Stimulated activated naive B cell treated with anti-CD40 and anti-IgM and Interleukin-4, amounts not matched to agents 10 μg/mL and 1 μg/mL and 100 μg/mL, for 72 hours (primary cell): ENCODE measurements around the gene EHD4.
A peak's percentile ranks its signal among the peaks of the same experiment; 100 is the strongest.

Experiments
- ATAC-seq, 2 donors: fragments of 150-1000 bp; cut with Tn5 transposase; replicated peaks; 2 replicates each; pipeline ENCODE4 v1.10.0; 2021; ENCODE audit warnings: moderate library complexity in 1 of 2
- DNase-seq: peaks from one replicate; pipeline ENCODE4 v3.0.0; 2021
- H3K27ac Mint-ChIP-seq: one replicate; pipeline ENCODE4 v1.8.0; 2022; ENCODE audit warnings: mild to moderate bottlenecking, mixed read lengths
- H3K27me3 Mint-ChIP-seq, 2 donors: one replicate each; pipeline ENCODE4 v1.8.0; 2022; ENCODE audit warnings: mixed read lengths in 2 of 2
- H3K36me3 Mint-ChIP-seq, 2 donors: one replicate each; pipeline ENCODE4 v1.8.0; 2022; ENCODE audit warnings: mixed read lengths in 2 of 2, mild to moderate bottlenecking in 1 of 2
- H3K4me1 Mint-ChIP-seq, 2 donors: one replicate each; pipeline ENCODE4 v1.8.0; 2022; ENCODE audit warnings: mixed read lengths in 2 of 2, mild to moderate bottlenecking in 1 of 2
- H3K4me3 Mint-ChIP-seq, 2 donors: one replicate each; pipeline ENCODE4 v1.8.0; 2022; ENCODE audit warnings: mild to moderate bottlenecking in 2 of 2, mixed read lengths in 2 of 2, moderate library complexity in 1 of 2
- H3K9me3 Mint-ChIP-seq, 2 donors: one replicate each; pipeline ENCODE4 v1.8.0; 2022; ENCODE audit warnings: mixed read lengths in 2 of 2, mild to moderate bottlenecking in 1 of 2

Gene EHD4

GRCh38 chr15:41949401-41950126 lies 22.8 kb downstream of the EHD4 start:
- Mint-ChIP-seq H3K27me3 (no peaks in the 10 kb centered on the region), H3K36me3 (peaks cover 39 to 40% of the 10 kb centered on the region in 2 donors), H3K4me3 (no peak overlapping the region), H3K9me3 (no peaks in the 10 kb centered on the region), H3K4me1 (peaks cover 3 to 16% of the 10 kb centered on the region in 2 donors), H3K27ac (no peak overlapping the region)
- DNase-seq (no peak), ATAC-seq (no peak)

- Mint-ChIP-seq H3K27me3 (no peaks in the 10 kb centered on the region), H3K27ac (no peak overlapping the region), H3K4me1 (peaks cover 3 to 16% of the 10 kb centered on the region in 2 donors), H3K9me3 (no peaks in the 10 kb centered on the region), H3K36me3 (peaks cover 45 to 48% of the 10 kb centered on the region in 2 donors), H3K4me3 (no peak overlapping the region)
- DNase-seq (no peak), ATAC-seq (no peak)
Observed at GRCh38 chr15:41948490-41948889, 23.9 kb downstream of the EHD4 start.

GRCh38 chr15:41946970-41947369 lies 25.4 kb downstream of the EHD4 start:
- peaks cover 3 to 16% of the 10 kb centered on the region in 2 donors for H3K4me1 Mint-ChIP-seq
- H3K4me3 Mint-ChIP-seq: no peak overlapping the region
- H3K9me3 Mint-ChIP-seq: no peaks in the 10 kb centered on the region
- no peaks in the 10 kb centered on the region for H3K27me3 Mint-ChIP-seq
- DNase-seq (no peak), ATAC-seq (no peak)
- peaks cover 44 to 50% of the 10 kb centered on the region in 2 donors for H3K36me3 Mint-ChIP-seq
- no peak overlapping the region for H3K27ac Mint-ChIP-seq

- H3K9me3 Mint-ChIP-seq: no peaks in the 10 kb centered on the region
- DNase-seq (no peak), ATAC-seq (no peak)
- peaks cover 43 to 53% of the 10 kb centered on the region in 2 donors for H3K36me3 Mint-ChIP-seq
- H3K27ac Mint-ChIP-seq: no peak overlapping the region
- H3K27me3 Mint-ChIP-seq: no peaks in the 10 kb centered on the region
- H3K4me1 Mint-ChIP-seq: peaks cover 3 to 16% of the 10 kb centered on the region in 2 donors
- no peak overlapping the region for H3K4me3 Mint-ChIP-seq
Observed at GRCh38 chr15:41945731-41946130, 26.6 kb downstream of the EHD4 start.

DNA sequence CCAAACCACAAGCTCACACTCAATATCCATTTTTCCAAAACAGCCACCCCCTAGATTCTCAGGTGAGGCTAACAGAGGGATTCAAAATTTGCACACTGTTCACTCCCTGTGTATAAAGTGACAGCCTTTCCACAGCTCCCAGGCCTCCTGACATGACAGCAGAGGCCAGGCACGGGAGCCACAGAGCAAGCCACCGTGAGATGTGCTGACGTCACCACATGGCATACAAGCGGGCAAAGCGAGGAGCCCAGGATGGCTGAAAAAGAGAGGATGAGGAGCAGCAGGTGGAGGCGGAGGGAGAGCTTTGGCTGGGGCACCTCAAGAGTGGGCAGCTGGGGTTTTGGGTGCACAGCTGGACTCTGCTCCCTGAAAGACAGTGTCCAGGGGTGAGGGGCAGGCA lies 27.1 kb downstream of the EHD4 start:
- H3K4me1 Mint-ChIP-seq: peaks cover 6 to 11% of the 10 kb centered on the region in 2 donors
- DNase-seq (no peak), ATAC-seq (no peak)
- peaks cover 45 to 53% of the 10 kb centered on the region in 2 donors for H3K36me3 Mint-ChIP-seq
- no peak overlapping the region for H3K4me3 Mint-ChIP-seq
- no peaks in the 10 kb centered on the region for H3K27me3 Mint-ChIP-seq
- no peaks in the 10 kb centered on the region for H3K9me3 Mint-ChIP-seq
- H3K27ac Mint-ChIP-seq: no peak overlapping the region

DNA sequence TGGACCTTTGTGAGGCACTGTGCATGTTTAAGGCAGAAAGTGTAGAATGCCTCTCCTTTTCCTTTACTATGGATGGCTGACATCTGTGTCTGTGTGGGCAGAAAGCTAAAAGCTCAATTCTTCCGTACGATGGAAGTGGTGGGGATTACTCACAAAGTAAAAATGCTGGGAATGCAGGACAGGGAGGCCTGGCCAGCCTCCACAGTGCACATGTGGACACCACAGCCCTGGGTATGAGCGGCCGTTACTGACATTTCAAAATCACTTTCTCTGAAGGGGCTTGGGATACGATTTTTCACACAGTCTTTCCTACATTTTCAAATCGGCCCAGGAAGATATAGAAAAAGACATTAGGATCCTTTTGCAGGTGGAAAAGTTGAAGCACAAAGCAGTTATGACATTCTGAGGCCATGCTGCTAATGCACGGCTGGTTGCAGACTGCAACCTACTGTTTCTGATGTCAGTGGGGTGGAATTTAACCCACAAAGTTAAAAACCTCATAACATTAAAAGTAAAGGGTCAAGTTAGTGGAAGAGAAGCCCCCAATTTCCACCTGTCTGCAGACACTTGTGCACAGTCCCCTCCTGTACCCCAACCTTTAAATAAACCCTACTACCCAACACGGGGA lies 27.9 kb downstream of the EHD4 start:
- Mint-ChIP-seq H3K27me3 (no peaks in the 10 kb centered on the region), H3K4me1 (peaks cover 6 to 11% of the 10 kb centered on the region in 2 donors), H3K27ac (no peak overlapping the region), H3K9me3 (no peaks in the 10 kb centered on the region), H3K36me3 (peaks cover 48 to 54% of the 10 kb centered on the region in 2 donors), H3K4me3 (no peak overlapping the region)
- DNase-seq (no peak), ATAC-seq (no peak)

DNA sequence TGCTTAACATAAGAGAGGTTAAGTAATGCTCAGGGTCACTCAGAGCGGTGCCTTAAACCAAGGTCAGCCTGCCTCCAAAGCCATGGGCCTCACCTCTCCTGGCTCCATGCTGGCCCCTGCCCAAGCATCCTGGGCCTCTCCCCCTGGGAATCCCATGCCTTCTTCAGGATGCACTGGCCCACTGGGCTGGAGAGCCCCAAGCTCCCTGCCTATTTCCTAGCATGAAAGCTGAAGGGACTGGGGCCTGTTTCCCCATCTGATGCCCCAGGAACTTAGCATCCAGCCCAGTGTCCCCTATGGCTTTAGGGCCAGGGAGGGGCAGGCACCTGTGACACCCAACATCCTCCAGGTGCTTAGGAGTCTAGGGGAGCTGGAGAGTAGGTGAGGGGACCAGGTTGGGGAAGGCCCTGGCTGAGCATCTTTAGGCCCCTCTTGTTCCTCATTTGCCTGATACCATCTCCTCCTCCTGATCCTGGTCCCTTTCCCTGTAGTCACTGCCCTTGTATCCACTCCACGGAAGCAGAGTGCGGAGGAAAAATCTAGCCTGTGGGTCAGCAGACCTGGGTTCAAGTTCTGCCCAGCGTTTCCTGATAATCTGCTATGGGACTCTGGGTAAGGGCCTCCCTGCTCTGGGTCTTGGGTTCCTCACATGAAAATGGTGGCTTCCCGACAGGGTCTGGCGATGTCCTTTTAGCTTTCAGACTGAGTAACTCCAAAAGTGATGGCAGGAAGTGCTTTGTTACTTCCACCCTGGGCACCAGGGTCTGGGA lies 28.6 kb downstream of the EHD4 start:
- H3K36me3 Mint-ChIP-seq: peaks cover 48 to 56% of the 10 kb centered on the region in 2 donors
- no peaks in the 10 kb centered on the region for H3K27me3 Mint-ChIP-seq
- ATAC-seq (no peak), DNase-seq (no peak)
- peaks cover 8 to 11% of the 10 kb centered on the region in 2 donors for H3K4me1 Mint-ChIP-seq
- no peak overlapping the region for H3K4me3 Mint-ChIP-seq
- H3K27ac Mint-ChIP-seq: no peak overlapping the region
- H3K9me3 Mint-ChIP-seq: no peaks in the 10 kb centered on the region

DNA sequence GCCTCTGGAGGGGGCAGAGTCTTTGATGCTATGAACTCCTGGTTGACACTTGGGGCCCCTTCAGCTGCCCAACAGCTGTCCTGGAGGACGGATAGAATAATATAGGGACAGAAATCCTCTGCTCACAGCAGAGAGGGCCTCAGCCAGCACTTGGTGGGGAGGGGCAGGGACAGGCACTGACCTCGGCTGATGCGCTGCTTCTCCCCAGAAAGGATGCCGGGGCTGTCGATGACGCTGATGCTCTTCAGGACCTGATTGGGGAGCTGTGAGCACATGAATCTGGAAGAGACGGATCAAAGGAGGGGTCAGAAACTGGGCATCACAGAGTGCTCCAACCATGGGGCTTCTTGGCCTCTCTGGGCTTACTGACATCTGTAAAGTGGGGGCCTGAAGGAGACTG lies 29.5 kb downstream of the EHD4 start:
- ATAC-seq (no peak), DNase-seq (no peak)
- Mint-ChIP-seq H3K27ac (no peak overlapping the region), H3K36me3 (peaks cover 49 to 57% of the 10 kb centered on the region in 2 donors), H3K4me1 (peaks cover 9 to 11% of the 10 kb centered on the region in 2 donors), H3K4me3 (no peak overlapping the region), H3K27me3 (no peaks in the 10 kb centered on the region), H3K9me3 (no peaks in the 10 kb centered on the region)

- H3K27ac Mint-ChIP-seq: peak overlapping the region; percentile 75
- no peak overlapping the region for H3K4me3 Mint-ChIP-seq
- H3K27me3 Mint-ChIP-seq: no peaks in the 10 kb centered on the region
- H3K36me3 Mint-ChIP-seq: peaks cover 56 to 65% of the 10 kb centered on the region in 2 donors
- DNase-seq: no peak
- H3K9me3 Mint-ChIP-seq: no peaks in the 10 kb centered on the region
- no peak for ATAC-seq
- peaks cover 18 to 21% of the 10 kb centered on the region in 2 donors for H3K4me1 Mint-ChIP-seq
Observed at GRCh38 chr15:41941644-41942415, 30.5 kb downstream of the EHD4 start.

DNA sequence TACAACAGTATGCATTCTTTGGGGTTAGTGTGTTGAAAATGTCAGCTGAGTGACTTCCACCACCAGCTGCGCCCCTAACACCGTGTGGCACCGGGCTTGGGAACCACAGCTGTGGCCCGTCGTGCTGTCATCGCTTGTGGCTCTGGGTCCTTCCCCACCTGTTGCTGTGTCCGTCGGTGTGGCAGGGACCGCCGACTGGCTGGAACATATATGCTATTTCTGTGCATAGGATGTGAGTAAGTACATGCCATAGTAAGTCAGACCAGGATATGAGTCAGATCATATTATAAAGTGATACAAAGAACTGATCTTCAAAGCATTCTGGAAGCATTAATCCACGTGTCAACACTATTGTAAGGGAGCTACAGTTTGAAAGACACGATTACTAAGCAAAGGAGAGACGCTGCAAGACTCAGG lies 31.9 kb downstream of the EHD4 start:
- DNase-seq (no peak), ATAC-seq (no peak)
- Mint-ChIP-seq H3K4me1 (peaks cover 29 to 30% of the 10 kb centered on the region in 2 donors), H3K9me3 (no peaks in the 10 kb centered on the region), H3K27me3 (no peaks in the 10 kb centered on the region), H3K27ac (peak overlapping the region; percentile 65), H3K4me3 (no peak overlapping the region), H3K36me3 (peaks cover 61 to 73% of the 10 kb centered on the region in 2 donors)

DNA sequence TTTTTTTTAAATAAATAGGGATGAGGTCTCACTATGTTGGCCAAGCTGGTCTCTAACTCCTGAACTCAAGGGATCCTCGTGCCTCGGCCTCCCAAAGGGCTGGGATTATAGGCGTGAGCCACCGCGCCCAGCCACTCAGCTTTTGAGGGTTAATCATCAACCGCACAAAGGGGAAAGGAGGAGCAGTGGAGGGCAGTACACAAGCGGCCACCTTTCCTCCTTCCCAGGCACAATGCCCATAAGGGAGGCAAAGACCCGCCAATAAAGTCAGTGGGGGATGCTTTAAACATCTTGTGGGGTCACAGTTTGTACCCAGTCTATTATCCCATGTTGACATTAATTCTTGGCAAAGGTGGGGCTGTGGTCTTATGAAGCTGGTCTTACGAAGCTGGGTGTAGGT lies 32.4 kb downstream of the EHD4 start:
- Mint-ChIP-seq H3K4me3 (no peak overlapping the region), H3K4me1 (peaks cover 29 to 32% of the 10 kb centered on the region in 2 donors), H3K9me3 (no peaks in the 10 kb centered on the region)

GRCh38 chr15:41937568-41937923 lies 34.8 kb downstream of the EHD4 start:
- no peak for DNase-seq
- ATAC-seq: no peak
- H3K9me3 Mint-ChIP-seq: no peaks in the 10 kb centered on the region
- H3K27me3 Mint-ChIP-seq: no peaks in the 10 kb centered on the region
- H3K27ac Mint-ChIP-seq: peak overlapping the region; percentile 61
- peak overlapping the region; percentile 2 to 12 for H3K4me3 Mint-ChIP-seq
- H3K36me3 Mint-ChIP-seq: peaks cover 61 to 74% of the 10 kb centered on the region in 2 donors
- H3K4me1 Mint-ChIP-seq: peaks cover 42 to 53% of the 10 kb centered on the region in 2 donors

More for the DNA sequence above, 32.4 kb downstream of the EHD4 start:
- no peaks in the 10 kb centered on the region for H3K27me3 Mint-ChIP-seq
- DNase-seq: no peak
- no peak for ATAC-seq
- H3K27ac Mint-ChIP-seq: no peak overlapping the region
- H3K36me3 Mint-ChIP-seq: peaks cover 60 to 73% of the 10 kb centered on the region in 2 donors

DNA sequence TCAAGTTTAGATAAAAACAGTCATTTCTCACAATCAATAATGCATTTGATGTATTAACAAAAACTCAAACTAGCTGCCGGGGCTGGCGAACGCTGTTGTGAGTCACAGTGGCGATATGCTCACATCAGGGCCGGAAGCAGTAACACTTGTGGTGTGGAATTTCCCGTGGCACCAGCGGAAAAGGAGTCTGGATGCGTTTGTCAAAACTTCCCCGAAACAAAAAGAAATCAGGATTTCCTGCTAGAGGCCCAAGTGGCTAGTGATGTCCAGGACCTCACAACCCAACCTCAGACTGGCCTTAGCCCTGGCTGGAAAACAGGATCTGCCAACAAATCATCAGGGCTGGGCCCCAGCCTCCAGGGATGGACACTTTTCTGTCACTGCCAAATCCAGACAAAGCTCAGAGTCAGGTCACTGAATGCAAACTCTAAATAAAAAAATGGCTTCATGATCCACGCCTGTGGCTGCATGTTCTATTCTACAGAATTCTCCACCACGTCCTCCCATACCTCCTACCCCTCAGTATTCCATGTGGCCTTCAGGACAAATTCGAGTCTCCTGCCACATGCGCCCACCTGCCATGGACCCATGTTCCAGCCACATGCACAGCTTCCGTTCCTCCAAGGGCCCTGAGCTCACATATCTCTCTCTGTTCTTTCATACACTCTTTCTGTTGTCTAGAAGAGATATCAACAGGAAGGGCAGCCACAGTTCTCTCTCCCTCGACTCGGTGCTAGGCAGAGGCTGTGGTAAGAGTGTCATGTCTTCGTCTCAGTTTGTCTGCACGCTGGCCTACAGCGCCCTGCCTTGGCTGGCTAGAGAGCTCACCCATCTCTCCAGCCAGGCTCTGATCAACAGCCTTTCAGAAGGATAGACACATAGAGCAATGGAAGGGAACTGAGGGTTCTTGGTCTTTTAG lies 35.4 kb downstream of the EHD4 start:
- peaks cover 61 to 74% of the 10 kb centered on the region in 2 donors for H3K36me3 Mint-ChIP-seq
- peak overlapping the region; percentile 61 for H3K27ac Mint-ChIP-seq
- H3K9me3 Mint-ChIP-seq: no peaks in the 10 kb centered on the region
- DNase-seq (no peak), ATAC-seq (peak; percentile 54 to 61)
- H3K27me3 Mint-ChIP-seq: no peaks in the 10 kb centered on the region
- peaks cover 45 to 60% of the 10 kb centered on the region in 2 donors for H3K4me1 Mint-ChIP-seq
- peak overlapping the region; percentile 2 to 12 for H3K4me3 Mint-ChIP-seq
